ENCODE results near the gene RTN4RL2. TPM values are rescaled to one million over a fixed set of nuclear protein-coding genes. Genes with fewer than 3 reads are reported as not detected.

RTN4RL2 gene
- polyA plus RNA-seq, 10 donors = 17.2 to 35.0 (median 25.7) TPM

DNA sequence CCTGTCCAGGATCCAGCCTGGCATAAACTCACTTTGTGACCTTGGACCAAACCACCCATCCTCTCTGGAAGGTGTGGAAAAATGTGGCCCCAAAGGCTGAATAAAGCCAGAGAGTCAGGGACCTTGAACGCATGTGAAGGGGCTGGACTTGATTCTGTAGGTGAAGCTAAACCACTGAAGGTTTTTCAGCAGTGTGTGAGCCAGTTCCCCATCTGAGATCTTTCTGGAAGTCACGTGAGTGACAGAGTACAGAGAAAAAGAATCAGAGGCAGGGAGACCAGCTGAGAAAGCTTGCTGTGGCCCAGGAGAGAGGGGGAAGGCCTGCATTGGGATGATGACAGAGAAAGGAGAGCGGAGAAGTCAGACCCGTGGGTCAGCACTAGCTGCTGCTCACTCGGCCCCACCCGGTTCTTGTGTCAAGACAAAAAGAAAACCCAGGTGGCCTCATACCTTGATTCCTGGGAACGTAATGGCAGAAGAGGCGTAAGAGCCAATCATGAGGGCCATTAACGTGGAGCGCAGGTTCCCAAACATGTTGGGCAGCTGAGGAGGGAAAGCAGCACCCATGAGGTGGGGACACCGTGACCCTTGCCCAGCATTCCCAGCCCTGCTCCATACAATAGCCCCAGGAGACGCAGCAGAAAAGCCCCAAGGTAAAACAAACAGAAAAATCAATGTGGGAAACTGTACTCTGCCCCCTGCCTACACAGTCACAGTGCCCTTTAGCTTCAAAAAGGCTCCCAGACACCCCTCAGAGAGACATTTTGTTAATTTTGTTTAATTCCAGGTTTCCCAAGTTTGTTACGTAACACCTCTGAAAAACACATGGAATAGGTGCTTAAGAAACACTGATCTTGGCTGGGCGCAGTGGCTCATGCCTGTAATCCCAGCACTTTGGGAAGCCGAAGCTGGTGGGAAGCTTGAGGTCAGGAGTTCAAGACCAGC, 37.2 kb downstream of the RTN4RL2 start:
- no peak for DNase-seq

DNA sequence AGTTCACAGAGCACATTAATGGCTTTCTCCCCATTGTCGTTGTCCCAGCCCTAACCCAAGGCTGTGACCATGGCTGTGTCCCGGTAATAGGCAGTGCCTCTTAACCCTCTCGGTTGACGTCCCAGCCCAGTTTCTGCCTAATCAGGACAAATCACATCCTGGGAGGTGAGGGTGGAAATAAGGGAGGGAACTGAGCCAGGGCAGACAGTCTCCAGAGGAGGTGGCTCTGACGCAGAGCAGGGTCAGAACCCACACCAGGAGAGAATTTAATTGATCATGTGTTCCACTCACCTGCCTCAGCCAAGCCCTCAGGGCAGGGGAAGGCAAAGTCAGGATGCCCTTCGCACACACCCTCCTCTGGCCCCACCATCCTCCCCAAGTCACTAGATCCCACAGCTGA, 38.2 kb downstream of the RTN4RL2 start:
- DNase-seq = no peak

DNA sequence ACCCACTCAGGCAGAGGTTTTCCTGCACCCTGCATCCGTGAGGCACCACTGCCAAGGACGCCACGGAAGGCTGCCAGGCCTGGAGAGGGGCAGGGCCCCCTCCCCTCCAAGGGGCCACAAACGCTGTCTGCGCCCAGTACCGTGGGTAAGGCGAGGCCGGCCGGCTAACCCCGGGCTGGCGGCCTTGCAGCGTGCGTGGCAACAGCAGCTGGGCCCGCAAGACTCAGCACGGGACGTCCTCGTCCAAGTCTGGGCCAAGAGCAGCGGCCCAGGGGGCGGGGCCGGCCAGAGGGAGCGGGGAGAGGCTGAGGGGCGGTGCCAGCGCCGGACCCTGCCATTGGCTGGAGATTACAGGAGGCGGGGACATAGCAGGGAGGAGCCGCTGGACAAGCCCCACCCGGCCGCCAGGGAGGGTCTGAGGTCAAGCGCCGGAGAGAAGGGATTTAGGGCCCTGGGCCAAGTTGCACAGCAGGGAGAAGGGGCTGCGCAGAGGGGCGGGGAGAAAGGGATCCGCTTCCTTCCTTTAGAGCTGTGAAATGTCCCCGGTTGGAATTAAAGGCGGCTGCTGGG, 39.2 kb downstream of the RTN4RL2 start:
- DNase-seq = peak; percentile 90 to 96 (median 91)

DNA sequence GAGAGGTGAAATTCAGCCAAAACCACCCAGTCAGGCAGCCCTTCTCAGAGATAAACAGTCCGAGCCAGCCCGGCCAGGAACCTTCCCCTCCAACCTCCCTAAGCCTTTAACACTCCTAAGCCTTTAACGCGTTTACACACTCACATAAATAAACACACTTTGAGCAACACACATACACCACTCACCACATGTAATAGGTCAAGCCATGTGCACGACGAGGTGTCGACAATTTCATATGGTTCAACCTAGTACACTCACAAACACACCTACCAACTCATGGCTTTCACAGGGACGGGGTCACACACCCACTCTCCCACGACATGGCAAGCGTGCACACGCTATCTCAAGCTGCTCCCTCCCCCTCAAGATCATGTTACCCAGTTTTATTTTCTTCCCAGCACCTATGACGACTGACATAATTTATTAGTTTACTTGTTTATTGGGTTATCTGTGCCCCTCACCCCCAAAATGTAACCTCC, 39.7 kb downstream of the RTN4RL2 start:
- DNase-seq = no peak

DNA sequence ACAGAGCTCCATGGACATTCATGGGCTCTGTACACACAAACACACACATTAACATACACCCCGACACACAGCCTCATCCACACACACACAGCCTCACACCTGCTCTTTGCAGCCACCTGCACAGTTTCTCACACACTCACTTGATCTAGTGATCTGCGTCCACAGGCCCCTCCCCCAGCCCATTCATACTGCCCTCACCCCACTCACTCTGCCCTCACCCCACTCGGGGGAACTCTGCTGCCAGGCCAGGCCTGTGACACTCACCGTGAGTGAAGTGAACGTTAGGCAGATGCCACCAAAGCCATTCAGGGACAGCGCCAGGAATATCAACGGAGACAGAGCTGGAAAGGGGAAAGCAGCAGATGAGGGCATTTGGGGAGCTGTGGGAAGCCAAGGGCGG, 40.2 kb downstream of the RTN4RL2 start:
- DNase-seq = no peak

DNA sequence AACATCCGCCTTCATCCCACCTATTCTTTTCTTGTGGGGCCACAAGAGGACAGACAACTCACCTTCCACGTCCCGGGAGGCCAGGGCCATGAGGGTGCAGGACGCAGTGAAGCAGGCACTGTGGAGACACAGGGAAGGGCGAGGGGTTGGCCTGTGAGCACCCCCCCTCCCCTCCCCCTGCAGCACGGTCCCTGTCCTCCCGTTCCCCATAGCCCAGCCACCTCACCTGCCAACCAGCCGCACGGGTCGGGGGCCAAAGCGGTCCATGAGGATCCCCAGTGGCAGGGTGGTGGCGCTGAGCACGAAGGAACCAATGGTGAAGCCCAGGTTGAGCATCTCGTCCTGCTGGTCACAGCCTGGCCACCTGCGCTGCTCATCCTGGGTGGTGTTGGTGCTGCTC, 40.6 kb downstream of the RTN4RL2 start:
- DNase-seq = no peak

DNA sequence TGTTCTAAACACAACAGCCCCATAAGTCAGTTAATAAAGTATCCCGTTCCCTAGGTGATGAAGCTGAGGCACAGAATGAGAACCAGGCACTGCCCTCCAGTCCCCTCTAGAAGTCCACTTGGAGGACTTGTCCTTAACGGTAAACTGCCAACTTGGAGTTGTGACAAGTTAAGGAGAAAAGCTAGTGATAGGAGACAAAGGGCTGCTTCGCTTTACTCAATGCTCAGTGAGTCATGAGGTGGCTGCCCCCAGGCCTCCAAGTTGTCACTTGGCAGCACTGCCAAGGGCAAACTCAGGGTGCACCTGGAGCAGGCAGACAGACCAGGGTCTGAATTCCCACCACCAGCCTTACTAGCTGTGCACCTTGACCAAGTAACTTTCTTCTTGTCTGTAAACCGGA, 41.6 kb downstream of the RTN4RL2 start:
- DNase-seq = no peak

DNA sequence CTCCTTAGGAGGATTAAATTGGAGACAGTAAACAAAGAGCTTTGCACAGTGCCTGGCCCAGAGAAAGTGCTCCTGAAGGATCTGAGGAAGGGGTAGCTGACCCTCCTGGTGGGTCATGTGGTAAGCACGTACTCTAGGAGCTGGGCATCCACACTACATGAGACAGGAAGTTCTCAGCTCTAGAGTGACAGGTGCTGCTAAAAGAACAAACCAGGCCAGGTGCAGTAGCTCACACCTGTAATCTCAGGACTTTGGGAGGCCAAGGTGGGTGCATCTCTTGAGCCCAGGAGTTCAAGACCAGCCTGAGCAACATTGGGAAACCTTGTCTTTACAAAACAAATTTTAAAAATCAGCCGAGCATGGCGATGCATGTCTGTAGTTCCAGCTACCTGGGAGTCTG, 42.0 kb downstream of the RTN4RL2 start:
- DNase-seq = no peak

DNA sequence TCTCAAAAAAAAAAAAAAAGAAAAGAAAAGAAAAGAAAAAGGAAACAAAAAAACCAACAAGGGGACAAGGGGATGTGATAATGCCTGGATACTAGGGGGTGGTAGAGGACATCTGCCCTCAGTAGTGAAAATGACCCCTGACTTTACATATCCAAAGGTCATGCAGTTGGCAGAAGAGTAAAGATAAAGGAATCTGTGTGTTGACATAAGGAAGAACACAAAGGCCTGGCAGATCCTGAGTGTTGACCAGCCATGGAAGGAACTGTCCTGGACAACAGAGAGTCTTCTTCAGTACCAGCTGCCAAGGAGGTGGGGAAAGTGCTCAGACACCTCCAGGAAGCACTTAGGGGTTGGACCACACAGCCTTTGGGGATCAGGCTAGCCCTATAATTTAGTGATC, 42.5 kb downstream of the RTN4RL2 start:
- no peak for DNase-seq

DNA sequence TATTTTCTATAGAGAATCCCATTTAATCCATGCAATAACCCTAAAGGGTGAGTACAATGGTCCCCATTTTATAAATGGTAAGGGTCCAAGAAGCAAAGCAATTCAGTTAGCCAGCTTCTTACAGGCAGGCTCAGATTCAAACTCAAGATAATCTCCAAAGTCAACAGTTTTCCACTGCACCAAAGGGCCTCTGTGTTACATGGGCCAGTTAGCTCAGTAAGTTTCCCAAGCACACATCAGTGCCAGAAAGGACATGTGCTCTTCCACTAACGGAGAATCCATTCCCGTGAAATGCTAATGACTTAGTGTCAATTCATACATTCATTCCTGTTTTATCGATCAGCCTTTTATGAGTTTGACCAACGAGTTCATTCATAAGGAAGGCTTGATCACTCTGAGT, 44.2 kb downstream of the RTN4RL2 start:
- DNase-seq = no peak

DNA sequence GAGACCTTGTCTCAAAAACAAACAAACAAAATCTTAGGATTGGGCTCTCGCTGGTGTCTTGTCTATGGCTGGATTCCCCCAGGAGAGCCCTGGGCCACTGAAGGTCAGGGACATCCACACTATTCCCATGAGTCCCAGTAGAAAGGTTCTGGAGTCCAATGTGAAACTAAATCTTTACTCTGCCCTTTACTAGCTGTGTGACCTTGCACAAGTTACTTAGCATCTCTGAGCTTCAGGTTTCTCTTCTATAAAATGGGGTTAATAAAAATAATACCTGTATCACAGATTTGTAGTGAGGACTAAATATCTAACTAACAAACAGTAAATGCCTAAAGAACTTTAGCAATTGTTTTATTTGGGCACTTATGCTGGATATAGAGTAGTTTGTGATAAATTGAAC, 46.2 kb downstream of the RTN4RL2 start:
- no peak for DNase-seq

DNA sequence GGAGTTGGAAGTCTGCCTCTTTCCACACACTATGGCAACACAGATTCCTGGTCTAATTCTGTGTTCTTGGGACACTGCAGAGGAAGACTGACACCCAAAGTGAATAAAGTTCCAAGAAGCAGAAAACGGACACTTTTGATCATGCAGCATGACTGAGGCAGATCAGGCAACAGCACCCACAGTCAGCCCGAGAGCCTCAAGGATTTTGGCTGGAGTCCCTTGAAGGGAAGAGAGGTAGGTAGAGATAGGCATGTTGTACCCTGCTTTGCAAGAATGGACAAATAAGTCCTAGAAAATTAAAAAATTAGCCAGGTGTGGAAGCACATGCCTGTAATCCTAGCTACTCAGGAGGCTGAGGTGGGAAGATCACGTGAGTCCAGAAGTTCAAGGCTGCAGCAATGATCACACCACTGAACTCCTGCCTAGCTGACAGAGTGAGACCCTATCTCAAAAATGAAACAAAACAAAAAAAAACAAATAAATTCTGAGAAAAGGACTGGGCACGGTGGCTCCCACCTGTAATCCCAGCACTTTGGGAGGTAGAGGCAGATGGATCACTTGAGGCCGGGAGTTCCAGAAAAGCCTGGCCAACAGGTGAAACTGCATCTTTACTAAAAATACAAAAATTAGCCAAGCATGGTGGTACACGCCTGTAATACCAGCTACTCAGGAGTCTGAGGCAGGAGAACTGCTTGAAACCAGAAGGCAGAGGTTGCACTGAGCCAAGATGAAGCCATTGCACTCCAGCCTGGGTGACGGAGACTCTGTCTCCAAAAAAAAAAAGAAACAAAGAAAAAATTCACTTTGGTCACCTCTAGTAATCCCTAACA, 48.2 kb downstream of the RTN4RL2 start:
- no peak for DNase-seq

DNA sequence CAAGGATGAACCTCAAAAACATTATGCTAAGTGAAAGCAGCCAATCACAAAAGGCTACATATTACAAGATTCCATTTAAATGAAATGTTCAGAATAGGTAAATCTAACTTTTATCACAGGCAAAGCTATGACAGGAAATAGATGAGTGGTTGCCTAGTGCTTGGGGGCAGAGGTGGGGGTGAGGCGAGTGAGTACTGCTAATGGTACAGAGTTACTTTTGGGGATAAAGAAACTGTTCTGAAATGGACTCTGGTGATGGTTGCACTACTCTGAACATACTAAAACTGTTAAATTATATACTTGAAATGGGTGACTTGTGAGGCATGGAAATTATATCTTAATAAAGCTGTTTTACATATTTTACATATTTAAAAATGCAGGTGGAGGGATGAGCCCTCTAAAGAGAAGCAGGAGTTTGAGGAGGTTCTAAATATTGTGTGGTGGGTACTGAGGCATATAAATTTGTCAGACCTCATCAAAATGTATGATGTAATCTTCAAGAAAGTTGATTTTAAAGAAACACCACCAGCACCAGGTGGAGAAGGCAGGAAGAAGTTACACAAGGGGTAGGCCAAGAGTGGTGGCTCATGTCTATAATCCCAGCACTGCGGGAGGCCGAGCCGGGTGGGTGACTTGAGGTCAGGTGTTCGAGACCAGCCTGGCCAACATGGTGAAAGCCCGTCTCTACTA, 51.6 kb downstream of the RTN4RL2 start:
- DNase-seq = no peak

DNA sequence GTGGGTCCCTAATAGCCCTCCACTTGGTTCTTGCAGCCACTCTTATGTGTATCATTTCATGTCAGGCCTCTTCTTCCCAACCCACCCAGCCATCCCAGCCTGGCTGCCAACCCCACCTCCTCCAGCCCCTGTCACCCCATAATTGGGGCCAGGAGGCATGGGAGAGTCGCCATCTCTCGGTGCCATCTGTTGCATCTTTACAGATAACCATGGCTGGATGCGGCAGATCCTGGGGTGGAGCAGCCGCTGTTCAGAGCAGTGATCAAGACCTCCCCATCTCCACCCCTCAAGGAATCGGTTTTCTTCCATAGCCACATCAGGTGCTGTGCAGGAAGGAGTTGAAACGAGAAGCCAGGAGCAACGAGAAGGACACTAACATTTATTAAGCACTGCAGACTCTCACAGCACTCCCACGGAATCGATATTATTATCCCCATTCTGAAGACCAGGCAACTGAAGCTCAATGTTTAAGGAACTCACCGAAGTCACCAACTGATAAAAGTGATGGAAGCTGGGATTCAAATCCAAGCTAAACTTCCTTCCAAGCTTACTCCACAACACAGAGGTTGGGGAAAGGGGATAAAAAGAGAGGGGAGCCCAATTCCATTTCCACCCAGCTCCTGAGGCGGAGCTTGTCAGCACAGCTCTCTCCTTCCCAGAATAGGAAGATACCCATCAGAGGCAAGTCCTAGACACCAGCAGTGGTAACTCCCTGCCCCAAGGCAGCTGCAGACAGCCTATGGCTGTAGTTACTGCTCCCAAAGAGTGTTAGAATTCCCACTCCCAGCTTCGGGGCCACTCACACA, 52.5 kb downstream of the RTN4RL2 start:
- DNase-seq = no peak

DNA sequence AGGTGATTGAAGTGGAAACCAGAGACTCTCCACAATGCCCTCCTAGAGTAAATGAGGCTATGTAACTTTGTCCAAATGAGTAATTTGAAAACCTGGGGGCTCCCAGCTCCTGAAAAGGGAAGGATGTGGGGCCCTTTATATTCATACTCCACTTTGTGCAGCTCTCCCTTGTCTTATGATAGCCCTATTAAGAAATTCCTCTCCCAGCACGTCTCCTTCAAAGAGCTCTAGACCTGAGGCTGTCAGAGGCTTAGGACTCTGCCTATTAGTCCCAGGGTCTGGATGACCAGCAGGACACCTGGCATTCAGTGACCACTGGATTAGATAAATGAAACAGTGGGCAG, 53.1 kb downstream of the RTN4RL2 start:
- DNase-seq = no peak

DNA sequence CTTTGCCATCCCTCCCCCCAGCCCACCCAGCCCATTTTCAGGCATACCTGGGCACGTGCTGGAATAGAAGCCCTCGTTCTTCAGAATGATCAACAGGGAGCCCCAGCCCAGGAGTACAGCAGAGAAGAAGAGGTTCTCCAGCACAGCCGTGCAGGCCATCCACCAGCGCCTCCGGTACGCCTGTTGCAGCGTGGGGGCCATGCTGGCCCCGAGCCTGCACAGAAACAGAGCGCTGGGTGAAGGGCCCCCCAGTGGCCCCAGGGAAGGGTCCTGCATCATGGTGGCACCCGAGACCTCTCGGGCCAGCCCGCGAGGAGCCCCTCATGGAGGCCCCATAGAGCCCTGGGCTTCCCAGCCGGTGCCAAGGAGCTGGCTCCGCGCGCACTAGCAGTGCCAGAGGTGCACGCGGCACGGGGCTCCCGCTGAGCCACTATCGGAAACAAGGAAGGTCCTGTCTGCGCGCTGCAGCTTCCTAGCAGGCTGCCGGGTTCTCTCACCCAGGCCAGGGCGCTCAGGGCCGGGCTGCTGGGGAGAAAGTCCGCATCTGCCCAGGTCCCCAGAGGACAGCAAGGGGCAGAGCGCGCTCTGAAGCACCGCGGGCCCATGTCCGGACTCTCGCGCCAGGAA, 53.7 kb downstream of the RTN4RL2 start:
- DNase-seq = peak in 1 of 3 donors; percentile 53

DNA sequence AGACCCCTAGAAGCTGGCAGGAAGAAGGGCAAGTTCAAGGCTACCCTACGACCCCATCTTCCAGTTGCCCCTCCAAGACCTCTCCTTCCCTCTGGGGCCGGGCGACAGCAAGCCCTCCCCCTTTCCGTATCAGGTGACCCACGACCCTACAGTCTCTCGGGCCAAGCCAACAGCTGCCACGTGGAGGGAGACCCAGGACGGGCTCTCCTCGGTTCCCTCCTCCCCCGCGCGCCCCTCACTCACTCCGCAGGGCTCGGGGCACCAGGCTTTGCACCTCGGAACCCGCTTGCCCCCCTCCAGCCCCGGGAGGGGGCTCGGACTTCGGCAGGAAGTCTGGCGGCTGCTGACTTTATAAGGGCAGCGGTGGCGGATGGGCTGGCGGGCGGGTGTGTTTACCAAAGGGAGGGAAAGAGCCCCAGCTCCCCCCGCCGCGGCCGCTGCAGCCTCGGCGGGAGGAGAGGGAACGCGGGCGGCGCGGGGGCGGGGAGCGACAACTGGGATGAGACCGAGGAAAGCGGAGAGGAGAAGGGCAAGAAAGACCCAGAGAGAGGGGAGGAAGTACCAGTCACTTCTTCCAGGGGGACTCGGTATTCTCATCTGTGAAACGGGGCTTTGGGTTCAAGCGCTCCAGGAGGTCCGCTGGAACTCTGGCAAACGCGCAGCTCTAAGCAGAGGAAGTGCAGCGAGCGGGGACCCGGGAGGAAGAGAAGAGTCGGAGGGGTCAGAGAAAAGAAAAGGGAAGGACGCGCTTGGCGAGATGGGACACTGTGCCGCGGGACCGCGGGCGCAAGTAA, 54.4 kb downstream of the RTN4RL2 start:
- peak in 1 of 3 donors; percentile 60 for DNase-seq

DNA sequence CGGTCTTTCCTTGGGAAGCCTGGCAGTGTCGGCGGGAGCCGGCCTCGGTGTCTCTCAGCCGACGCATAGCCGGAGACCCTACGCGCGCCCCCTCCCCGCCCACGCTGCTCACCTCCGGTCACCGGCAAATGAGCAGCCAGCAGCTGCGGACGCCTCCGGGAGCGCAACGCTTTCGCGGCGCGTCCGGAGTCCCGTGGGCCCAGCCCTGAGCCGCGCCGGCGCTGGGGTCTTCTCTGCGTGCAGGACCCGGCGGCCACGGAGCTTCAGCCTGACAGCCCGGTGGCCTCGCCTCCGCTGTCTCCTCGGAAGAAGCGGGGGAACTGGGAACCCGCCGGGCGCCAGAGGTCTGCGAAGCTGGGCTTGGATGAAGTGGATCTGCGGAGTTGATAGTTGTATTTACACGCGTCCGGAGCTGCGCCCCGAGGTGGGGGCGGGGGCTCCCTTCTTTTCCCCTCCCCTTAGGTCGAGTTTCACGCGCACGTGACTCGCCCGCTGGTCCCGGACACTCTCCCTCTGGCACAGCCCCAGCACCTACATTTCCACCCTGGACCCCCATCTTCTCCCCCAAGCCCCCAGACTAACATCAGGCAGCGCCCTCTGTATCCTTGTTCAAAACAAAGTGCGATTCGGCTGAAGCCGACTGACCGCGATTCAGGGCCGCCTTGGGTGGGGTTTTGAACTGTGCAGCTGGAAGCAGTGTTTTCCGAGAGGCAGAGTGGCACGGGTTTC, 55.2 kb downstream of the RTN4RL2 start, which contains the start of gene SLC43A1:
Gene SLC43A1 (minus strand): TSS at position 371 of the 729 bp plus-strand sequence. CDS start 1,591 bp downstream, outside the sequence.
- DNase-seq = peak in 2 of 3 donors; percentile 63 to 88

DNA sequence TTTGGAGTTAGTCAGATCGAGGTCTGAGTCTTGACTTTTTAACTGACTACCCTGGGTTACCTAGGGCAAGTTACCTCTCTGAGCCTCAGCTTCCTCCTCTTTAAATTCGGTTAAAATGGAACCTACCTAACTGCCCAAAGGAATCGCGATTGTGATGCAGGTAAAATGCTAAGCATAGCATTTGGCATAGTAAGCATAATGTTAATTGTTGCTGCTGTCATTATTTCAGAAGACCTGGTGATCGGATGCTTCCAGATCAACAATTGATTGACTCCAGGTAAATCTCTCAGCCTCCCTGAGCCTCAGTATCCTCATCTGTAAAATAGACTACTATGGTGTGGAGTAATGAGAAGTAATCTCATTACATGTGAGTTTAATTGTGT, 55.7 kb downstream of the RTN4RL2 start:
- DNase-seq = no peak

Measured in muscle of back (tissue), 11 donors.